ENCODE measurements around the gene BTN3A1. TPM values are rescaled to one million over a fixed set of nuclear protein-coding genes. Genes with fewer than 3 reads are reported as not detected.
A peak's percentile ranks its signal among the peaks of the same experiment; 100 is the strongest.

Gene BTN3A1
- total and polyA plus RNA-seq, 7 donors: 3.0 to 33.5 (median 9.8) TPM

DNA sequence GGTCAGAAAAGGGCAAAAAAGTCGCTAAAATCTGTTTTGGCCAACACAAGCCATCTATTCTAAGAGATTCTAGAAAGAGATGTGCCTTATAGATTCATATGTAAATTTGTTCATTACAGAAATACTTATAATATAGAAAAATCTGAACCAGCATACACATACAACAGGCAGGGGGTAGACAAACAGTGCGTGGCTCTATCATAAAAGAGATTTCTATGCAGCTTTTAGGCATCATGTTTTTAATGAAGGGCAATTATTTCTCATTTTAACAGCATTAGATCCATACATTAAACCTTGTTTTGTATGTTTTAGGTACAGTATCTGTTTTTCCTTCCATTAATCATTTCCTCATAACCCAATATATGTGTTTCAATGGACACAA, 38.9 kb downstream of the BTN3A1 start:
- TF ChIP-seq EP300 (IDR thresholded peaks at IDR 0.05) (no peak), POLR2AphosphoS5 (IDR thresholded peaks at IDR 0.05) (no peak), POLR2A (IDR thresholded peaks at IDR 0.05) (no peak)
- TF ChIP-seq, protein P1, sequence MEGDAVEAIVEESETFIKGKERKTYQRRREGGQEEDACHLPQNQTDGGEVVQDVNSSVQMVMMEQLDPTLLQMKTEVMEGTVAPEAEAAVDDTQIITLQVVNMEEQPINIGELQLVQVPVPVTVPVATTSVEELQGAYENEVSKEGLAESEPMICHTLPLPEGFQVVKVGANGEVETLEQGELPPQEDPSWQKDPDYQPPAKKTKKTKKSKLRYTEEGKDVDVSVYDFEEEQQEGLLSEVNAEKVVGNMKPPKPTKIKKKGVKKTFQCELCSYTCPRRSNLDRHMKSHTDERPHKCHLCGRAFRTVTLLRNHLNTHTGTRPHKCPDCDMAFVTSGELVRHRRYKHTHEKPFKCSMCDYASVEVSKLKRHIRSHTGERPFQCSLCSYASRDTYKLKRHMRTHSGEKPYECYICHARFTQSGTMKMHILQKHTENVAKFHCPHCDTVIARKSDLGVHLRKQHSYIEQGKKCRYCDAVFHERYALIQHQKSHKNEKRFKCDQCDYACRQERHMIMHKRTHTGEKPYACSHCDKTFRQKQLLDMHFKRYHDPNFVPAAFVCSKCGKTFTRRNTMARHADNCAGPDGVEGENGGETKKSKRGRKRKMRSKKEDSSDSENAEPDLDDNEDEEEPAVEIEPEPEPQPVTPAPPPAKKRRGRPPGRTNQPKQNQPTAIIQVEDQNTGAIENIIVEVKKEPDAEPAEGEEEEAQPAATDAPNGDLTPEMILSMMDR (IDR thresholded peaks at IDR 0.05): no peak
- DNase-seq: no peak
- 1 to 3% methylated on average over 2 of the region's 2 CpGs for WGBS, 2 donors
- no peaks in the 10 kb centered on the region for H3K9me3 ChIP-seq
- H3K36me3 ChIP-seq: peaks cover 0 to 19% (median 0%) of the 10 kb centered on the region in 4 donors
- intact Hi-C loops (cut with DNase I): loop anchor here (2.0 kb wide), 1 partner anchor 20 kb away; no protein-coding TSS in a partner anchor
- peak overlapping the region; percentile 82 to 86 (median 84) for H3K27ac ChIP-seq
- H3K4me3 ChIP-seq: peak overlapping the region; percentile 38 to 54 (median 52)
- H3K4me1 ChIP-seq: peaks cover 0 to 21% (median 7%) of the 10 kb centered on the region in 4 donors
- no peaks in the 10 kb centered on the region for H3K27me3 ChIP-seq

- Histone ChIP-seq H3K9me3 (no peaks in the 10 kb centered on the region), H3K36me3 (peaks cover 0 to 27% (median 0%) of the 10 kb centered on the region in 4 donors), H3K27me3 (no peaks in the 10 kb centered on the region), H3K4me1 (peaks cover 0 to 21% (median 7%) of the 10 kb centered on the region in 4 donors), H3K4me3 (no peak overlapping the region), H3K27ac (no peak overlapping the region)
- intact Hi-C loops (cut with DNase I): loop anchor here (2.0 kb wide), 1 partner anchor 21 kb away; no protein-coding TSS in a partner anchor
- TF ChIP-seq EP300 (IDR thresholded peaks at IDR 0.05) (no peak), POLR2AphosphoS5 (IDR thresholded peaks at IDR 0.05) (no peak), POLR2A (IDR thresholded peaks at IDR 0.05) (no peak)
- TF ChIP-seq, protein P1 (IDR thresholded peaks at IDR 0.05): no peak
- WGBS, 2 donors: 54 to 79% methylated on average over 5 of the region's 5 CpGs
- DNase-seq: no peak
Measured at GRCh38 chr6:26441977-26442376, 39.9 kb downstream of the BTN3A1 start.

GRCh38 chr6:26445934-26446667, 44.0 kb downstream of the BTN3A1 start:
- Histone ChIP-seq H3K36me3 (peaks cover 0 to 49% (median 1%) of the 10 kb centered on the region in 4 donors), H3K4me1 (peaks cover 0 to 11% (median 7%) of the 10 kb centered on the region in 4 donors), H3K27ac (no peak overlapping the region), H3K9me3 (no peaks in the 10 kb centered on the region), H3K27me3 (no peaks in the 10 kb centered on the region), H3K4me3 (no peak overlapping the region)
- TF ChIP-seq EP300 (IDR thresholded peaks at IDR 0.05): no peak
- no peak for TF ChIP-seq POLR2A (IDR thresholded peaks at IDR 0.05)
- TF ChIP-seq, protein P1 (IDR thresholded peaks at IDR 0.05): no peak
- TF ChIP-seq POLR2AphosphoS5 (IDR thresholded peaks at IDR 0.05): no peak
- WGBS, 2 donors: 74 to 85% methylated on average over 5 of the region's 5 CpGs
- no peak for DNase-seq
- intact Hi-C loops (cut with DNase I): no loop called here

GRCh38 chr6:26447257-26447656, 45.2 kb downstream of the BTN3A1 start:
- intact Hi-C loops (cut with DNase I): no loop called here
- Histone ChIP-seq H3K9me3 (no peaks in the 10 kb centered on the region), H3K27ac (no peak overlapping the region), H3K36me3 (peaks cover 0 to 49% (median 1%) of the 10 kb centered on the region in 4 donors), H3K4me3 (no peak overlapping the region), H3K27me3 (no peaks in the 10 kb centered on the region), H3K4me1 (peaks cover 0 to 2% (median 0%) of the 10 kb centered on the region in 4 donors)
- TF ChIP-seq POLR2A (IDR thresholded peaks at IDR 0.05) (no peak), POLR2AphosphoS5 (IDR thresholded peaks at IDR 0.05) (no peak), EP300 (IDR thresholded peaks at IDR 0.05) (no peak)
- TF ChIP-seq, protein P1 (IDR thresholded peaks at IDR 0.05): no peak
- 91 to 93% methylated on average over 5 of the region's 5 CpGs for WGBS, 2 donors
- DNase-seq: no peak

Measured in sigmoid colon (tissue), 7 donors.